ENCODE results near the gene BIRC7.

The BIRC7 gene

DNA sequence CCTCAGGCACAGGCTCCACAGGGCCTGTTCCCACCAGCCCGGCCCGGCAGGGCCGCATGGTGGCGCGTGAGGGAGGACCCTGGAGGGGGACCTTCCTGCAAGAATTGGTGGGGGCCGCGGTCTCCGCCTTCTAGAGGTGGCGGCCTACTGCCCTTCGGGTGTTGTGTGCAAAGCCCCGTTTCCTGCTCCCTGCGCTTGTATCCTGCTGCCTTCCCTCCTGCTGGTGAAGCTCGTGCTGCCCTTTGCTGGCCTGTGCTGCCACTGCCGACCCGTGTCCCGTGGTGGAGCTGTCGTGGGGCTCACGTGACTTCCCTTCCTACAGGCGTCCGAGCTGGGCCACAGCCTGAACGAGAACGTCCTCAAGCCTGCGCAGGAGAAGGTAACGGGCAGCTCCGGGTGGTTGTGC, 48.8 kb downstream of the BIRC7 start:
- DNase-seq, result no peak

DNA sequence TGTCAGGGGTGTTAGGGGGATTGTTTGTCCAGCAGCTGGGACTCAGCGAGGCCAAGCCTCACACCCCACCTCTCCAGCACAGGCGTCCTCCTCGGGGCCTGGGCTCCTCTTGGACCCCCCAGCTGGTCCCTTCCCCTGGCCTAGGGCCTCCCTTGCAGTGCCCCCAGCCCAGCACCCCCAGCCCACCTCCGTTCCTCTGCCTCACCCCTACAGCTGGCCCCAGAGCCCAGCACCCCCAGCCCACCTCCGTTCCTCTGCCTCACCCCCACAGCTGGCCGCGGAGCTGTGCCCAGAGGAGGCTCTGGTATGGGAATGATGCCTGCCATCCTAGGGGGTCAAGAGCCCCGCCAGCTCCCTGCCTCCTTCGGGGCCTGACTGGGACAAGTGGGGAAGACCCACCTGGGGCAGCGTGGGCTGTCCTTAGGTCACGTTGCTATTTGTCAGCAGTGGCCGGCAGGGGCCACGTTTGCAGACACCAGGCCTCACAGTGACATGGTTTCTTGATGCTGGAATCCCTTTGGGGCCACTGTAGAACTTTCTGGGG, 49.3 kb downstream of the BIRC7 start:
- DNase-seq, result no peak

DNA sequence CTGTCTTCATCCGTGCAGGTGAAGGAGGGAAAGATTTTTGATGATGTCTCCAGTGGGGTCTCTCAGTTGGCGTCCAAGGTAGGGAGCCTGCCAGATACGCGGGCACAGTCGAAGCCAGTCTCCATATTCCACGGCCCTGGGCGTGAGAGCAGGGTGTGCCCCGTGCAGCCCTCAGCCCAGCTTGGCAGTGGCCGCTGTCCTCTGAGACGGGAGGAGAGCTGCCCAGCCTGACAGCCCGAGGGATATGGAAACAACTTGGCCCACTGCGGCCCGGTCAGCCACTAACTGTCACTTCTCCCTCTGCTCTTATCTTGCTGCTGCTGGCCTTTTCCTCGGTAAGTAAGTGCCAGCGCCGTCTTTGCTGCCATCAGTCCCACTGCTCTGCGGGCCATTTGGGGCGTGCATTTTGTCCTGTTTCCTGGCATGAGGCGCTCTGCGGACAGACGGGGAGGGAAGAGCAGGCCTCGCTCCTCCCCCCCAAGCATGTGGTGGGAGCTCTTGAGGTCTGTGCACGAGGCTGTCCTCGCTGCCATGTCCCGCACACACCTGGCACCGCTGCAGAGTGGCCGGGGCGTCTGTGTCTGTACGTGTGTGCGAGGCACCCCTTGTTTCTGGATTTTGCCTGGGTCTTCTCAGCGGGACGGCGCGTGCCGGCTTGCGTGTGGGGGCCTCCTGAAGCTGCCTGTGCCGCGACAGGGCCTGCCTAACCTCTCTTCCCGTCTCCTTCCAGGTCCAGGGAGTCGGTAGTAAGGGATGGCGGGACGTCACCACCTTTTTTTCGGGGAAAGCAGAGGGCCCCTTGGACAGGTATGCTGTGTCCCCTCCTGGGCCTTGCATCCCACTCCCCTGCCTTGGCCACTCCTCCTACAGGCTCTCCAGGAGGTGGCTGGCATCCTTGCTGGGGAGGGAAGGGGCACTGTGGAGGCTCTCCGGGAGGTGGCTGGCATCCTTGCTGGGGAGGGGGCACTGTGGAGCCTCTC, 50.2 kb downstream of the BIRC7 start:
- no peak for DNase-seq

DNA sequence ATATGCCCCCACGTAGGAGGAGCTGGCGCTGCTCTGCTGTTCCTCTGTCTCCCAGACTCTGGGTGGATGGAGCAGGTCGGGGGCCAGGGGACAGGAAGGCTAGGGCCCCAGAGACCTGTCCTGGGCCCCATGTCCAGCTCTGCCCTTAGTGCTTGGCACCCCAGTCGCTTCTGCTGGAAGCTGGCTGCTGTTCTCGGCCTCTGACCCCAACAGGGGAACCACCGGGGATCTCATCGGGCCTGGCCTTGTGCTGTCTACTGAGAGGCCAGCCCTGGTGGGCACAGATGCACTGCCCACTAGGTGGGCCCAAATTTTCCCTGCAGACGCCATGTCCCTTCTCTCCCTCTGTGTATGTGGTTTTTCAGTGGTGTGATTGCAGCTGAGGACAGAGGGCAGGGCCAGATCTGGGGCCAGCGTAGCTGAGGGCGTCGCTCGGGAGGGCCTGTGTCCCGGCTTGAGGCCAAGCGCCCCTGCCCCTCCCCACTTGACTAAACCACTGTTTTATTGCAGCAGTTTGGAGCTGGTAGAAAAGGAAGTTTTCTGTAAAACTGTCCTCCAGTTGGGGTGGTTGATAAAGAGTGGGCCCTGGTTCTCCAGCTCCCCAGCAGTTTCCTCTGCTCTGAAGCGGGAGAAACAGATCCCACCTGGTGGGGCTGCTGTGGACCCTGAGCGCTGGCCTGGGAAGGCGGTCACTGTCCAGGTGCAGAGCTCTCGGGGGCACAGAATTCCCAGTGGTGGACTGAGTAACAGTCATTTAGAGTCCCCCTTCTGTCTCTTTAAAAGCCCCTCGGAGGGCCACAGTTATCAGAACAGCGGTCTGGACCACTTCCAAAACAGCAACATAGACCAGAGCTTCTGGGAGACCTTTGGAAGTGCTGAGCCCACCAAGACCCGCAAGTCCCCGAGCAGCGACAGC, 51.3 kb downstream of the BIRC7 start:
- DNase-seq, result no peak

DNA sequence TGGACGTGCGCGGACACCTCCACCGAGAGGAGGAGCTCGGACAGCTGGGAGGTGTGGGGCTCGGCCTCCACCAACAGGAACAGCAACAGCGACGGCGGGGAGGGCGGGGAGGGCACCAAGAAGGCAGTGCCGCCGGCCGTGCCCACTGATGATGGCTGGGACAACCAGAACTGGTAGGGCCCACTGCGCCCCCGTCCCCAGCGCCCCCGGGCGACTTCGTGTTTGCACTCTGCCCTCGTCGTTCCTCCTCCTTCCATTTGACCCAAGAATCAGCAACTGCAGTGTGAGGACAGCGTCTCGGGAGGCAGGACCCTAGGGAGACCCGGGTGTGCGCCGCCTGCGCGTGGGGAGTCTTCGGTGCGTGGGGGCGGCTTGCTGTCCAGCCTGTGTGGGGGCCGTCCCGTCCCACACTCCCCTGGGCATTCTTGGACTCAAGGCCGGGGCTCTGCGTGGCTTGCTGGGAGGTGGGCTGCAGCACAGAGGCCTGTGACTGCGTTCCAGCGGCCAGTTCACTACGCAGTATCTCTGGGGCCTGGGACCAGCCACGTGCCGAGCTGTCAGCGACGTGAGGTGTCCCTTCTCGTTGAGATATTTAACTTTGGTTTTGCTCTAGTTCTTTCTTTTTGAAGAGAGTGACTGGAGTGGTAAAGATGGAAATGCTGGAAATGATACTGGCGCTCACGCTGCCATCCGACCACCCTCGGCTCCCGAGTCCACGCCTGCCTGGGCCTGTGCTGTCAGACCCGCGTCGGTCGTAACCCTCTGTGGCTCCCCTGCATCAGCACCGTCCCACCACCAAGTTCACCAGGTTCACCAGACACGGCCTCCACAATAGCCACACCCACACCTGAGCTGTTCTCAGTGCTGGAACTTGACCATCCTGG, 52.2 kb downstream of the BIRC7 start:
- DNase-seq, result no peak

DNA sequence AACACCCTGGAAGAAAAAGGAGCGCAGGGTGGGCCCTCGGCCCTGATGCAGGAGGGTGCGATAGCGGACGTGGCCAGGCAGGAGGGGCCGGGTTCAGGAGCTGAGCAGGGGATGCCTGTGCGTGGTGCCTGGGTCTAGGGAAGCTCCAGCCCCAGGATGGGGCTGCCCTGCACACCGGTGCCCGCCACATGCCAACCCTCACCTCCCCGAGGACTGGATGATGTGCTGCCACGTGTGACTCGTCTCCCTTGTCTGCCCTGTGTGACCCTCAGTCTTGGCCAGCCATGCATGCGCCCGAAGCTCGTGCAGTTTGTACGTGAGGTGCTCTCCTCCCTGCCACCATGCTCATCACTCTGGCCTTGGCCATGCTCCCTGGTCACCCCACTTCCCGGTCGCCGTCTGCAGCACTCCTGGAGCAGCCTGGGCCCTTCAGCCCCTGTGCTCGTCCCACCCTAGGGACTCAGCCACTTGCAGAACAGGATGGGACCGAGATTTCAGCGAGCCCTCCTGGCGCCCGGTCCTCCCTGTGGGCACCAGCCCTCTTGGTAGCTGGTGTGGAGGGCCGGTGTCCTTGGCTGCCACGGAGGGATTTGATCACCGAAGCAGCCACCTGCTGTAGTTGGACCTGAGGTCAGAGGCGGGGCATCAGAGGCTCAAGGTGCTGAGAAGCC, 53.0 kb downstream of the BIRC7 start:
- DNase-seq, result no peak

DNA sequence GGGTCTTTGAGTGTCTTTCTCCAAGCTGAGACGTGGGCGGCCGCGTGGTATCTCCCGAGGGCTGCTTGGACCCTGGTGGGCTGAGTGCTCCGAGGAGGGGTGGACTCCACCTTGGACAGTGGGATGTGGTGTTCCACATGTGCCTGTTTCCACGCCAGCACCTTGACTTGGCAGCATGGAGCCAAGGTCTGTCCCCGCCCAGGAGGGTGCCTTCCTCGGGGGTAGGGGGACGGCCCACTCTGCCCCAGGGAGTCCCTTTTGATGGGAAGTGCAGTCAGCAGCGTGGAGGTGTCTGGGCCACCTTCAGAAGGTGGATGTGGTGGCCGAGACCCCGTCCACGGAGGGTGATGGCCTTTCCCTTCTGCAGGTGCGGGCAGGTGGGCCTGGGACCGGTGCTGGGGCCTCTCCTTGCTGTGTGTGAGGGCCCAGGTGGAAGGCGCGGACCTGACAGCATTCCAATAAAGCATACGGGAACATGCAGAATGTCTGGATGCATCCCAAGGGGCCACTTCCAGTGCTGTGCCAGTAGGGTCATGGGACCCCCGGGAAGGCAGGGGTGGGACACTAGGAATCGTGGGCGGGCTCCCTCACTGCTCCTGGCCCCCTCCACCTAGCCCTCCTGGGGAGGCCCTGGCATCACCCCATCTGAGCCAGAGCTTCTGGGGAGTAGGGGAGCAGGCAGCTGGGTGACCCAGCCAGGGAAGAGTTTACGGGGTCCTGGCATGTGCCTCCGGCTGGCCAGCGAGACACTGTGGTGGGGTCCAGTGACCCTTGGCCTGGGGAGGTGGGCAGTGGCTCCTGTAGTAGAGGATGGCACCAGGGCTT, 53.8 kb downstream of the BIRC7 start:
- DNase-seq, result no peak
